Measurements from ENCODE around the gene CCDC146.

The CCDC146 gene

GRCh38 chr7:77295549-77295948 lies 173.1 kb downstream of the CCDC146 start:
- DNase-seq = no peak

GRCh38 chr7:77306231-77307067 lies 184.0 kb downstream of the CCDC146 start:
- DNase-seq = no peak

DNA sequence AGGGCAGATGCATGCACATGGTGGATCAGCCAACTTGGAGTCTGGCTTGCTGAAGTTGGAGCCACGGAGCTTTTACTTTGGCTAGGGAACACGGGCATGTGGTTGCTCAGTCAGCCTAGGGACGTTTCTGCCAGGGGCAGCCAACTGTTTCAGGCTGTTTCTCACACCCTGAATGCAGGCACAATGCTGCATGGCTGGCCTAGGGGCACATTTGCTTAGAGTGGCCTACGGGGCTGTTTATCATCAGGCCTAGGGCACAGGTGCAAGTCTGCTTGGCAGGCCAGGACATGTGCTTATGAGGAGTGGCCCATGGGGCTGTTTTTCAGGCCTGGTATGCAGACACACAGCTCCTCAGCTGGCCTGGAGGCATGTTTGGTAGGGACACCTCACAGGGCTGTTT lies 186.4 kb downstream of the CCDC146 start:
- no peak for DNase-seq

- no peak for DNase-seq
These were observed 187.4 kb downstream of the CCDC146 start for GRCh38 chr7:77309714-77310220.

DNA sequence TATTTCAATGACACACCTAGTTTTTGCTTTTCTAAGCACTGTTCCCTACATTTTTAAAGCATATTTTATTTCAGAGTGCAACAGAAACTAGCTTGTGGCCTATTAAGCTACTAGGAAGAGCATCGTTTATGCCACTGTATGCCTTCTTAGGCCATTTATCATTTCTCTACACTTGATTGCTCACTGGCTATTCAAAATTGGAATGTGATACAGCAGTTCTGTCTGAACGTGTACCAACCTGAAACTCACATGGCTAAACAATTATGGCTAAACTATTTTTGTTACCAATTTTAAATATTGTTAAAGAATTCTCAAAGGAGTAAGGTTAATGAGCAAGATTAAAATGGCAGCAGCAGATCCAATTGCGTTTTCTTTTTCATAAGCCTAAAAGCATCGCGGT lies 188.6 kb downstream of the CCDC146 start:
- no peak for DNase-seq

GRCh38 chr7:77313085-77313484 lies 190.7 kb downstream of the CCDC146 start:
- DNase-seq = no peak

DNA sequence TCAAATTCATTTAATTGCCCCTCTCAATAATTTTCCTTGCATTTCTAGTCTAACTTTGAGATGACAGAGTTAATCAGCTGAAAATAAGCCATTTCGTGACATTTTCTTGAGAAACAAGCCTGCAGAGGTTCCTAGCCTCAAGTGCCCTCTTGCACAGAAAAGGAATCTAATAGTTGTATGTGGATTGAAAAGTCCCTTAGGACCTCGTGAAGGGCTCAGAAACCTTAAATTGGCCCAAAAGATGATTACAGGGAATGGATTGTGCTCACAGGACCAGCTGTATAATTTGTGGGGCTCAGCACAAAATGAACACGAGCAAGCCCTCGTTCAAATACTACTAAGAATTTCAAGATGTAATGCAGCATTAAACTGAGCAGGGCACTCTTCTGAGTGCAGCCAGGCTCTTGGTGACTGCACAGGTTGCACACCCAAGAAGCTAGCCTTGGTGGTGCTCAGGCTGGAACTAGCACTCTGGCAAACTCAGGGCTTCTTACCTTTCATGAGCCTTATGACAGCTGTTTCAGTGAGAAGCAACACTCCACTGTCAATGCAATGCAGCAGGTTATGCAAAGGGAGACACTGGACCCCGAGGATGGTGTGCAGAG lies 191.6 kb downstream of the CCDC146 start:
- DNase-seq = no peak

GRCh38 chr7:77315182-77315591 lies 192.8 kb downstream of the CCDC146 start:
- no peak for DNase-seq

DNA sequence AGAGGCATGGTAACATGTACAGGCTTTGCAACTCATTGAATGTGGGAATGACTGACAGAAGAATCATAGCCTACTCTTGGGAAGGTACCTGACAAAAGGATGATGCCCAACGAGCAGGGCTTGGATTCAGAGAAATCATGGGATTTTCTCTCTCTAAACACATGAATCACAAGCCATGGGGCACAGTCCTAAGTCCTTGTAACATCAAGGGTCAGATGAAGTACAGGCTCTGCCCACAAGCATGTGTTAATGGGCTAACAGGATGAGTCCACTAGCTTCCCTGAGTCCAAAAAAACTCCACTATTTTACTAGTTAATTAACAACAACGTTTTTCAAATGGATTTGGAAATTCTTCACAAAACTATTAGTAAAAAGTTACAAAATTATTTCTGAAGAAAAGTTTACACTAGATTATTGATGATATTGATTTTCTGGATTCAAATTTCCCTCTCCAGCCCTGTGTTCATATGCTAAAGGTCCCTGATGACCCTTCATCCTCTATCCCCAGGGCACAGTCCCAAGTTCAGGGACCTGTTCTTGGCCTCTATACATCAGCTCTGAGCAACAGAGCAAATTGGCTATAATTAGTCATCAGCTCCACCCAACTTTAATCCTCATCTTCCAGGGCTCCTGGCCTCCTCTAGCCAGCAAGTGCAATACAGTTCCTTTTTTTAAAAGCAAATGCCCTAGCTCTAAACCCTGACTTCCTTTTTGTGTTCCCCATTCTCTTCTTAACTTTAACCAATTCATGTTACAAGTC lies 194.0 kb downstream of the CCDC146 start:
- DNase-seq = no peak

- no peak for DNase-seq
These were observed 195.6 kb downstream of the CCDC146 start for GRCh38 chr7:77318019-77318418.

- DNase-seq = no peak
These were observed 197.7 kb downstream of the CCDC146 start for GRCh38 chr7:77320137-77320536.

DNA sequence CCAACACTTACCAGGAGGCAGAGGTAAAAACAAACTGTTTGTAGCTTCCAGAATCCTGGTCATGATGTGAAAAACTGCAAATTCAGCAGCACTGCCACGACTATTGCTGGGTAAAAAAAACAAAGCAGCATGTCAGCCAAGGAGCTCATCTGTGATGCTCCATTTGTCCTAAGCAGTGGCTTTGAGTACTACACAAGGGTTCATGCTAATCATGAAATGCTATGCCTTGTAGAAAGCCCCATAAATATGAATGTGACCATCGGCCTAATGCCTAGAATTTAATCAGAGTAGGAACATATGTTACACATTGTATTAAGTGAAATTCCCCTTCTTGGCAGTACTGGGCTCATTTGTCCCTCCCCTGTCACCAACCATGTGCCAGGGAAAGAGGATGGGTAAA lies 198.3 kb downstream of the CCDC146 start:
- DNase-seq = no peak

DNA sequence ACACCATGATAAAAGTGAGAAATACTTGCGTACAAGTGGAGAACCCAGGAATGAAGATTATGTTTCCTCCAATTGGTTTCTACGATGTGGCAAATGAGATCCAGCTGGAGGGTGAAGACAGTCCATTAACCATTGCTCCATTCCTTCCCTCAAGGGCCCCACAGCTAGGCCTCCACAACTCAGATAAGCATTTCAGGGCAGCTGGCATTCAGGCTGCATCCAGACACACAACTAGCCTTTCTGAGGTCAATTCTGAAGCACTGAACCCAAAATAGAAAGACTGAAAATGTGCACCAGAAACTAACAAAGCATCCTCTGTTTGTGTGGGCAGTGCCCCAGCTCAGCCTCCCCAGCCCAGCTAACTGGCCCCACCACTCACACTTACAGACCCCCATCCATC lies 198.9 kb downstream of the CCDC146 start:
- DNase-seq = no peak

- no peak for DNase-seq
These were observed 203.7 kb downstream of the CCDC146 start for GRCh38 chr7:77326131-77326530.

DNA sequence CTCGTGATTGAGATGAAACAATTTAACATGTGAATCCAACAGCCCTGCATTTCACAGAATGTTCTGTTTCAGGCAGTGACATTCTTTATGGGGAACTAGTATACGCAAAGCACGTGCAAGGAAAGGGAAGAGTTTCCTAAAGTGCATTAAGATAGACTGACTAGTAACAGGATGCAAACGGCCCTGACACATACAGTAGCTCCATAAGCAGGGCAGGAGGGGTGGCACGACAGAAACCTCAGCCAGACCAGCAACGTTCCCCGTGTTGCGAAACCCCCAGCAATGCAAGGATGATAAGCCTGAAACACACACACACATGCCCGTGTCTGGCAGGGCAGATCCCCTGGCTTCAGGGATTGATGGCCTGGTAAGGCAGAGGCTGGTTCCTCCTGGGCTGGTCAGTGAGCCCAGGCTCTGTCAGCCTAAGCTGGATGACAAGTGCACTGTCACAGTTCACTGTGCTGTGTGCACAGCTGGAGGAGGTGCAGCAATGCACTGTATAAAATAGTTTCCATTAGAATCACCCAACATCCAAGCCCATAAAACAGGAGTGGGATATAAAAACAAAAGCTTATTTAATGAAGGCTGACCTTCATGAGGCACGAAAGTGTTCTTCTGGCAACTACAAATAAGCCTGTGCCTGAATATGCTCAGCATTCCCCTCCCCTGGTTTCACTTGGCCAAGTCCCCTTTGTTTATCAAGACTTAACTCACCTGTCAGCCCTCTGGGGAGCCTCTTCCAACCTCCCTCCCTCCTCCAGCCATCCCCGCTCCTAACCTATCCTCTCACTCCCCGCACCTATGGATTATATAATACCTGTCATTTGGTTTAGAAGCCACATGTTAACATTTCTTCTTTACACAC lies 204.9 kb downstream of the CCDC146 start:
- DNase-seq = no peak

DNA sequence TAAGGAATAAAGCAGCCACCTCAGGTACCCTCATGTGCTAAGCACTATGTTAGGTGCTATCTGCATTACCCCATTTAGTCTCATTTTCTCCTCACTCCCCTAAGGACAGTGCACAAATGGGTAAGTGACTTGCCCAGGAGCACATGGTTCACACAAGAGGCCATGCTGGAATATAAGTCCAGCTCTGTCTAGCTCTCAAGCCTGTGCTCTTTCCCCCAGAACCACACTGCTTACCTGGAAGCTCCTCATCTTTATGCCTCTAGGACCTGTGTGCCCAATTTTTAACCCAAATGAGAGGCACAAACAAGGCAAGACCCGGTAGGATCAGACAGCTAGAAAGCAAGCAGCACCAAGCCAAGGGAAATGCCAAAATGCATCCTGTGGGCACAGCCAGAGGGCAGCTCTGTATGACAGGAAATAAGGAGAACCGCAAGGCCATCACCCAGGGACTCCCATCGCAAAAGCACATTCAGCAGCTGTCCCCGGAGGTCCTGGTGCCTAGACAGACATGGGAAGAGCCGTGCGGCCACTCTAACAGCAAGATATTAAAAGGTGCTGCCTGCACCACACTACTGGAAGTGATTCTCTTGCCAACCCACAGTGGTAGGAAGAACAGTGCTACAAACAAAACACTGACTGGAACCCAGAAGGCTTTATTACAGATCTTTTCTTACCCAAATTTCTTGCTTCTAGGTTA lies 205.7 kb downstream of the CCDC146 start:
- DNase-seq = peak; percentile 11

DNA sequence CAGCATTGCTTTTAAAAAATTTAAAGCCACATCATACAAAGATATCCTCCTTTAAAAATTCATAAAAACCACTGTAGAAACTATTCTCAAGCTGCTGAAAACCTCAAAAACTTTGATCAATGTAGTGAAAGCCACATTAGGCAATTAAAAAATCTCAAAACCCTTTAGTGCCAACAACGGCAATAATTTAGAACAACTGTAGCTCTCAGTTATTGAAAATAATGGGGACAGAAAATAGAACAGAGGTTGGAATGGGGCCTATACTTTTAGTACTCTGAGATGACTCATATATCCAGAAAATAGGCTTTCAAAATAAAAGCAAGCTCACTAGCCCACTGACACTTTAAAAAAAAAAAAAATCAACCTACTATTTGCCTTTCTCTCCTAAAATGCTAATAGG lies 206.3 kb downstream of the CCDC146 start:
- DNase-seq = no peak

- DNase-seq = no peak
These were observed 207.2 kb downstream of the CCDC146 start for GRCh38 chr7:77329466-77330168.

GRCh38 chr7:77330169-77330882 lies 207.9 kb downstream of the CCDC146 start:
- no peak for DNase-seq

DNA sequence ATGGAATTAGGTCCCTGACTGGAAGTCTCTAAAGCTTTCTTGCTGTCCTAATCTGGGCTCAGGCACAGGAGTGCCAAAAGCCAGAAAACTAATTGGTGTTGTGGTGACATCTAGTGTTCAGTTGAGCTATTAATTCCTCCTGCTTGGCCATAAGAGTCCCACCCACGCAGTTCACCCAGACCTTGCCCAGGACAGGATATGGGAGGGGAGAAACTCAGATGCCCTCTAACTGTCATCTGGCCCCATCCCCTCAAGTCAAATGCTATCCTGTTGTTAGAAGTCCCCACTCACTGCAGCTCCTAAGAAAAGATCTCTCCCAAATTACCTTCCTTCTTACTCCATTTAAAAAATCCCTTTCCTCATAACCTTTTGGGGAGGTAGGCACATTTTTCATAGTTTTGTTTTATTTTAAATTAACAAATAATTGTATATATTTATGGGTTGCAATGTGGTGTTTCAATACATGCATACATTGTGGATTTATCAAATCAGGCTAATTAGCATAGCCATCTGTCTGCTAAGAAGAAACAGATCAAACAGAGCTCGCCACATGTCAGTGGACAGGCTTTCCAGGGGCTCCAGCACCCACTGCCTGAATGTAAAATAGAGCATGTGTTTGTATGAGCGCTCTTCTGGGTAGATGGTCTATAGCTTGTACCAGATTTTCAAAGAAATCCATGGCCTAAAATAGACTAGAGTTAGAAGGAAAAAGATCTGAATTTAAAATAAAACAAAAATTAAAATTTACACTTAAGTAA lies 209.7 kb downstream of the CCDC146 start:
- peak; percentile 32 for DNase-seq

Data from central memory CD4-positive, alpha-beta T cell (primary cell).